HL-60 (cell line): ENCODE measurements around the gene CCDC134.

Experiments
- DNase-seq, 2 experiments: peaks; one replicate each; pipeline ENCODE4 v3.0.0-alpha.2; 2010 to 2020; ENCODE audit warnings: low read depth in 1 of 2, low spot score in 1 of 2
- H3K27ac ChIP-seq: fragments of 250-450 bp; sonication (Bioruptor Pico); replicated peaks from 2 replicates; pipeline ENCODE4 v1.5.1; 2020; ENCODE audit warnings: mild to moderate bottlenecking, moderate library complexity
- H3K27me3 ChIP-seq: fragments of 250-450 bp; sonication (Bioruptor Pico); 2 replicates; pipeline ENCODE4 v1.5.1; 2021; ENCODE audit warnings: mild to moderate bottlenecking, moderate library complexity; ENCODE audit not compliant: insufficient read depth, poor library complexity, severe bottlenecking
- H3K4me3 ChIP-seq: replicated peaks from 2 replicates; pipeline ENCODE4 v1.5.1; 2011; ENCODE audit warnings: mild to moderate bottlenecking, control low read depth, low read length; ENCODE audit not compliant: insufficient read depth
- CTCF ChIP-seq: IDR thresholded peaks from one replicate; pipeline ENCODE4 v1.5.1; 2011; ENCODE audit warnings: low read length, control low read depth, inconsistent platforms; ENCODE audit not compliant: insufficient read depth
- GABPA ChIP-seq: IDR thresholded peaks from 2 replicates; pipeline ENCODE4 v1.6.1; 2012; ENCODE audit warnings: low read depth
- POLR2AphosphoS5 ChIP-seq: IDR thresholded peaks from 2 replicates; pipeline ENCODE4 v1.6.1; 2012; ENCODE audit warnings: low read depth
- REST ChIP-seq: IDR thresholded peaks from 2 replicates; pipeline ENCODE4 v1.6.1; 2012; ENCODE audit warnings: low read depth; ENCODE audit not compliant: insufficient replicate concordance
- SPI1 ChIP-seq: IDR thresholded peaks from 2 replicates; pipeline ENCODE4 v1.6.1; 2012; ENCODE audit warnings: low read depth, mild to moderate bottlenecking, borderline replicate concordance

Gene CCDC134

GRCh38 chr22:41840216-41840615 lies 39.7 kb downstream of the CCDC134 start:
- no peak for DNase-seq
- Histone ChIP-seq H3K27ac (no peak overlapping the region), H3K27me3 (no peaks in the 10 kb centered on the region), H3K4me3 (no peak overlapping the region)
- no peak for TF ChIP-seq POLR2AphosphoS5
- TF ChIP-seq SPI1, result no peak
- TF ChIP-seq GABPA, result no peak
- no peak for TF ChIP-seq CTCF
- no peak for TF ChIP-seq REST

GRCh38 chr22:41841085-41841712 lies 40.7 kb downstream of the CCDC134 start:
- Histone ChIP-seq H3K4me3 (no peak overlapping the region), H3K27me3 (no peaks in the 10 kb centered on the region), H3K27ac (no peak overlapping the region)
- no peak for DNase-seq
- TF ChIP-seq CTCF, result no peak
- no peak for TF ChIP-seq POLR2AphosphoS5
- TF ChIP-seq REST, result no peak
- TF ChIP-seq GABPA, result no peak
- TF ChIP-seq SPI1, result no peak

GRCh38 chr22:41842996-41843970 lies 42.8 kb downstream of the CCDC134 start:
- H3K27me3 ChIP-seq, result no peaks in the 10 kb centered on the region
- H3K4me3 ChIP-seq, result no peak overlapping the region
- peak overlapping the region; percentile 13 for H3K27ac ChIP-seq
- no peak for TF ChIP-seq GABPA
- no peak for DNase-seq

GRCh38 chr22:41844036-41844435 lies 43.6 kb downstream of the CCDC134 start:
- no peak overlapping the region for H3K4me3 ChIP-seq
- peak overlapping the region; percentile 13 for H3K27ac ChIP-seq
- H3K27me3 ChIP-seq, result no peaks in the 10 kb centered on the region
- DNase-seq, result peak in 1 of 2 experiments; percentile 54
- TF ChIP-seq REST (no peak), SPI1 (peak; percentile 80; the same call in 1 of the 2 replicates)
